GM12873 (cell line): ENCODE results near the gene SPIN1.

Source experiments
- TF ChIP-seq, protein P1 (sequence below): IDR thresholded peaks from 2 replicates; pipeline ENCODE4 v1.5.1; 2012; ENCODE audit warnings: low read depth, mild to moderate bottlenecking, moderate library complexity, low read length, control low read depth; ENCODE audit not compliant: insufficient read depth; ENCODE audit errors: missing control alignments

The SPIN1 gene

GRCh38 chr9:88411471-88411870, 23.2 kb downstream of the SPIN1 start:
- TF ChIP-seq, protein P1, sequence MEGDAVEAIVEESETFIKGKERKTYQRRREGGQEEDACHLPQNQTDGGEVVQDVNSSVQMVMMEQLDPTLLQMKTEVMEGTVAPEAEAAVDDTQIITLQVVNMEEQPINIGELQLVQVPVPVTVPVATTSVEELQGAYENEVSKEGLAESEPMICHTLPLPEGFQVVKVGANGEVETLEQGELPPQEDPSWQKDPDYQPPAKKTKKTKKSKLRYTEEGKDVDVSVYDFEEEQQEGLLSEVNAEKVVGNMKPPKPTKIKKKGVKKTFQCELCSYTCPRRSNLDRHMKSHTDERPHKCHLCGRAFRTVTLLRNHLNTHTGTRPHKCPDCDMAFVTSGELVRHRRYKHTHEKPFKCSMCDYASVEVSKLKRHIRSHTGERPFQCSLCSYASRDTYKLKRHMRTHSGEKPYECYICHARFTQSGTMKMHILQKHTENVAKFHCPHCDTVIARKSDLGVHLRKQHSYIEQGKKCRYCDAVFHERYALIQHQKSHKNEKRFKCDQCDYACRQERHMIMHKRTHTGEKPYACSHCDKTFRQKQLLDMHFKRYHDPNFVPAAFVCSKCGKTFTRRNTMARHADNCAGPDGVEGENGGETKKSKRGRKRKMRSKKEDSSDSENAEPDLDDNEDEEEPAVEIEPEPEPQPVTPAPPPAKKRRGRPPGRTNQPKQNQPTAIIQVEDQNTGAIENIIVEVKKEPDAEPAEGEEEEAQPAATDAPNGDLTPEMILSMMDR = no peak

GRCh38 chr9:88414298-88414697, 26.1 kb downstream of the SPIN1 start:
- TF ChIP-seq, protein P1 = no peak

DNA sequence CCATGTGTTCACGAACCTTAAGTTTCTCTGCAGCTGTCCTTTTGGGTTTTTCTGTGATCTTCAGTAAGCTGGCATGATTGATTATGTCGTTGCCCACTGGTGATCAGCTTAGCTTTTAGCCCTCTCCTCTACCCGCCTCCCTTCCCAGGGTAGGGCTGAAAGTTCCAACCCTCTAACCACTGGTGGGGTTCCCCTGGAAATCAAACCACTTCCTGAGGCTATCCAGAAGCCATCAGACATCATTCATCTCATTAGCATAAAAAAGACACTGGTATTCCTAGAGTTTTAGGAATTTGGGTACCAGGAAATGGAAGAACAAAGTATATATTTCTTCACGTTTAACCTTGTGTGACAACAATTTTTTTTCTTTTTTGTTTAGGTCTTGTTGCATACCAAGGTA, 29.8 kb downstream of the SPIN1 start:
- TF ChIP-seq, protein P1 = no peak

DNA sequence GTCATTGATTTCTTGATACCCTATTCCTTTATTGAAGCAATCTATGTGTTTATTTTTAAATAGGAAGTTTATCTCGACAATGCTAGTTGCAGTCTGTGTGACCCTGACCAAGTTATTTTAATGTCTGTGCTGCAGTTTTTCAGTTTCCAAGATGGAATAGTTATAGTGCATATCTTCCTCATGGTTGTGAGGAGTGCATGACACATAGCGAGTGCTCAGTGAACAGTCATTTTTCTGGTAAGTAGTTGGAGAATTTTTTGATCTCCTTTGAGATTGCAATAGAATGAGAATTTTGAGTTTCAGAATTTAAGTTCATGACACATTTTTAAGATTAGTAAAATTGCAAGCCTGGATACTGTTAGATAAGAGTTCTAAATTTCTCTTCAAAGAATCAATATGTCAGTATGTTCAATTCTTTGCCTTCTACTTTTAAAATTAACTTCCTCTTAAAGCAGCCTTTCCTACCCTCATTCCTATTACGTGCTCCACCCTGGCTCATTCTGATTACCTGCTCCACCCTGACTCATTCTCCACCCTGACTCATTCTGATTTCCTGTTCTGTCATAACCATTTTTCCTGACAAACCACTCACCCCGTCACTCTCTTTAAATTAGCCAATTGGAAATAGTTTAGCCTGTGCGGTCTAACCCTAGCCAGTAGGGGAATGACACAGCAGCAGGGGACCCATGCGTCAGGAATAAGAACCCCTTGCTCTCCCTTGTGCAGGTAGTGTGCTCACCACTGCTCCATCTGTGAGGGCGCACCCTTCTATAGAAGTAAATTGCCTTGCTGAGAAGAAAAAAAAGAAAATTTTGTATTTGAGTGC, 30.7 kb downstream of the SPIN1 start:
- TF ChIP-seq, protein P1 = no peak

DNA sequence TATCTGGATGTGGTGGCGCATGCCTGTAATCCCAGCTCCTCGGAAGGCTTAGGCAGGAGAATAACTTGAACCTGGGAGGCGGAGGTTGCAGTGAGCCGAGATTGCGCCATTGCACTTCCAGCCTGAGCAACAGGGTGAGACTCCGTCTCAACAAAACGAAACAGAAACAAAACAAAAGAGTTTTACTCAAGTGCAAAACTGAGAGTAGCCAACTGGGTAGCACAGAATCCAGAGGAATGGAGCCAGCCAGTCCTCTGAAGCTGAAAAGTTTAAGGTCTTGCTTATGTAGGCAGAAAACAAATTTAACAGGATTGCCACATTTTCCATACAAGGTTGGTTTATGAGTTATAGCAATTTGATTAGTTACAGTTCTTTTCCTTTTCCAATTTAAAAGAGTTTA, 32.0 kb downstream of the SPIN1 start:
- TF ChIP-seq, protein P1 = no peak

DNA sequence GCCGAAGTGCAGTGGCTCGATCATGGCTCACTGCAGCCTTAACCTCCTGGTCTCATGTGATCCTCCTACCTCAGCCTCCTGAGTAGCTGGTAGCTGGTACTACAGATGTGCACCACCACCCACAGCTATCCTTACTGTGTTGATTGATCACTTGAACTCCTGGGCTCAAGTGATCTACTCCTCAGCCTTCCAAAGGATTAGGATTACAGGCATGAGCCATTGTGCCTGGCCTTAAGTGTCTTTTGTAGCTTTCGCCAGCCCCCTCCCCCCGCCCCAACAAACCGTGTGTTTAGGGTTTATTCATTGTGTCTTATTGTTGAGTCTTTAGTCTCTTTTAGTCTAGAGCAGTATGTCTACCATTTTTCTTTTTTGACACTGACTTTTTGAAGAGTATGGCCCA, 33.1 kb downstream of the SPIN1 start:
- TF ChIP-seq, protein P1 = no peak

GRCh38 chr9:88425538-88425950, 37.3 kb downstream of the SPIN1 start:
- TF ChIP-seq, protein P1 = no peak
